ENCODE measurements around the gene MPZ. TPM values are rescaled to one million over a fixed set of nuclear protein-coding genes. Genes with fewer than 3 reads are reported as not detected.

MPZ gene
- total and polyA plus RNA-seq, 9 of the 15 experiments (the other 6 are each of a cell fraction or from before 2014, with no cell fraction given) = 0.22 to 16.6 (median 10.9) TPM

GRCh38 chr1:161359291-161359690 lies 49.5 kb upstream of the MPZ start:
- H3K79me2 ChIP-seq (ENCODE audit: control insufficient read depth, insufficient read depth, low read length) = peaks cover 7% of the 10 kb centered on the region; the same call in 1 of the 3 replicates
- no peak overlapping the region for H3K4me2 ChIP-seq (ENCODE audit: insufficient read depth, low read length)
- in situ Hi-C loops (cut with MboI) = no loop called here
- ChIA-PET POLR2A (interaction anchor here (0.6 kb wide), 1 partner anchor 19 kb away, joined by 4 read pairs; no protein-coding TSS in a partner anchor), CTCF (ENCODE audit: low intra/inter-chr PET ratio) (interaction anchor here (0.6 kb wide), 1 partner anchor 19 kb away, joined by 3 read pairs; no protein-coding TSS in a partner anchor)
- intact Hi-C loops (cut with micrococcal nuclease) = no loop called here
- H3K4me3 ChIP-seq = no peak overlapping the region
- no peaks in the 10 kb centered on the region for H3K9me3 ChIP-seq (replicated peaks; ENCODE audit: control insufficient read depth, insufficient read depth, low read depth, low read length)
- H2AFZ ChIP-seq (ENCODE audit: low read depth, low read length) = no peak overlapping the region
- no peak overlapping the region for H3K27ac ChIP-seq (ENCODE audit: extremely low read depth, low read depth, low read length)
- no peaks in the 10 kb centered on the region; the same call in 1 of the 2 replicates for H4K20me1 ChIP-seq (replicated peaks; ENCODE audit: control insufficient read depth, insufficient read depth, low read length)
- no TSS peak for BruUV-seq (replicated peaks)
- TF ChIP-seq PPARD (CRISPR knock-in tag; IDR thresholded peaks at IDR 0.05) = no peak
- no peak for TF ChIP-seq MTA3 (IDR thresholded peaks at IDR 0.05; ENCODE audit: borderline replicate concordance)
- no peak for TF ChIP-seq ZNF316 (IDR thresholded peaks at IDR 0.05)
- TF ChIP-seq, protein P1, sequence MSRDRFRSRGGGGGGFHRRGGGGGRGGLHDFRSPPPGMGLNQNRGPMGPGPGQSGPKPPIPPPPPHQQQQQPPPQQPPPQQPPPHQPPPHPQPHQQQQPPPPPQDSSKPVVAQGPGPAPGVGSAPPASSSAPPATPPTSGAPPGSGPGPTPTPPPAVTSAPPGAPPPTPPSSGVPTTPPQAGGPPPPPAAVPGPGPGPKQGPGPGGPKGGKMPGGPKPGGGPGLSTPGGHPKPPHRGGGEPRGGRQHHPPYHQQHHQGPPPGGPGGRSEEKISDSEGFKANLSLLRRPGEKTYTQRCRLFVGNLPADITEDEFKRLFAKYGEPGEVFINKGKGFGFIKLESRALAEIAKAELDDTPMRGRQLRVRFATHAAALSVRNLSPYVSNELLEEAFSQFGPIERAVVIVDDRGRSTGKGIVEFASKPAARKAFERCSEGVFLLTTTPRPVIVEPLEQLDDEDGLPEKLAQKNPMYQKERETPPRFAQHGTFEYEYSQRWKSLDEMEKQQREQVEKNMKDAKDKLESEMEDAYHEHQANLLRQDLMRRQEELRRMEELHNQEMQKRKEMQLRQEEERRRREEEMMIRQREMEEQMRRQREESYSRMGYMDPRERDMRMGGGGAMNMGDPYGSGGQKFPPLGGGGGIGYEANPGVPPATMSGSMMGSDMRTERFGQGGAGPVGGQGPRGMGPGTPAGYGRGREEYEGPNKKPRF (IDR thresholded peaks at IDR 0.05; ENCODE audit: low read depth, low read length) = no peak
- no peak for TF ChIP-seq BMI1 (IDR thresholded peaks at IDR 0.05; ENCODE audit: low read length)
- TF ChIP-seq ZNF644 (tag; IDR thresholded peaks at IDR 0.05; ENCODE audit: low read depth) = no peak
- no peak for TF ChIP-seq SP1 (CRISPR knock-in tag; IDR thresholded peaks at IDR 0.05)
- TF ChIP-seq KLF1 (tag; IDR thresholded peaks at IDR 0.05) = no peak
- H3K9ac ChIP-seq (ENCODE audit: insufficient read depth in 1 of 2, low read depth in 2 of 2, low read length in 2 of 2) = no peak overlapping the region
- peaks cover 49% of the 10 kb centered on the region; the same call in 2 of the 3 replicates for H3K36me3 ChIP-seq (ENCODE audit: control insufficient read depth, insufficient read depth, low read length)
- H3K27me3 ChIP-seq (ENCODE audit: control insufficient read depth in 2 of 2, insufficient read depth in 2 of 2, low read length in 2 of 2) = no peaks in the 10 kb centered on the region
- FAIRE-seq (no peak), ATAC-seq (no peak), DNase-seq (ENCODE audit: extremely low read depth in 1 of 4, low spot score in 3 of 4) (no peak)
- no peaks in the 10 kb centered on the region for H3K9me1 ChIP-seq (ENCODE audit: control insufficient read depth, insufficient read depth, low read length)
- H3K4me1 ChIP-seq (replicated peaks in 1 of 2; ENCODE audit: control insufficient read depth in 2 of 2, insufficient read depth in 2 of 2, low read length in 2 of 2) = no peaks in the 10 kb centered on the region
